K562 (cell line): ENCODE measurements around the gene PTOV1. TPM values are rescaled to one million over a fixed set of nuclear protein-coding genes. Genes with fewer than 3 reads are reported as not detected.

ENCODE experiments used
- HNRNPH1 ChIP-seq: fragments of 200-400 bp; formaldehyde crosslinking; optimal IDR thresholded peaks from 2 replicates; pipeline ENCODE3; 2017; ENCODE audit warnings: low read depth, mild to moderate bottlenecking, low read length, moderate library complexity
- NR0B1 ChIP-seq: fragments of 450-650 bp; IDR thresholded peaks from one replicate; pipeline ENCODE4 v1.6.1; 2018; ENCODE audit warnings: mild to moderate bottlenecking, moderate library complexity; ENCODE audit not compliant: partially characterized antibody
- SMAD4 ChIP-seq: fragments of 250-450 bp; sonication (Bioruptor Pico); conservative IDR thresholded peaks from 2 replicates; pipeline ENCODE4 v1.8.0; 2021; ENCODE audit warnings: inconsistent platforms, mild to moderate bottlenecking, moderate library complexity
- TAF9B ChIP-seq: fragments of 450-650 bp; IDR thresholded peaks from 2 replicates; pipeline ENCODE4 v1.6.1; 2018; ENCODE audit warnings: mild to moderate bottlenecking; ENCODE audit not compliant: partially characterized antibody
- XRCC4 ChIP-seq: IDR thresholded peaks from one replicate; pipeline ENCODE4 v1.6.1; 2011; ENCODE audit not compliant: insufficient read depth, insufficient read length; ENCODE audit errors: extremely low read depth
- ZBTB2 ChIP-seq: fragments of 450-650 bp; IDR thresholded peaks from 2 replicates; pipeline ENCODE4 v1.6.1; 2016; ENCODE audit warnings: antibody characterized with exemption
- ZFP91 ChIP-seq: sonication (generic); formaldehyde crosslinking; IDR thresholded peaks from 2 replicates; pipeline ENCODE4 v1.8.0; 2022; ENCODE audit warnings: mild to moderate bottlenecking, missing genetic modification reagents
- ZNF79 ChIP-seq: fragments of 250-450 bp; sonication (Bioruptor Pico); IDR thresholded peaks from 2 replicates; pipeline ENCODE4 v1.4.0; 2020; ENCODE audit warnings: low read depth, mild to moderate bottlenecking, moderate library complexity
- polyA plus RNA-seq, 8 experiments: library from polyadenylated mRNA; depleted of rRNA in 4 of 8; stranded (reverse) in 5 of 8; unstranded in 3 of 8; fragments of >200 nt; fragmentation: Nextera tagmentation in 2 of 8; fragmentation: Illumina TruSeq in 1 of 8; extraction: Ambion mirVana in 2 of 8; extraction: Trizol in 1 of 8; gene quantifications; 2 replicates each; pipeline versions ENCODE4 v1.2.1 to v1.2.3, GENCODE V29; 2011 to 2014; ENCODE audit warnings: inconsistent platforms in 1 of 8, missing spikeins in 1 of 8
- total RNA-seq, 7 experiments: library from RNA; depleted of rRNA in 6 of 7; stranded (reverse); fragments of >200 nt in 6 of 7; fragmentation: Illumina TruSeq in 2 of 7; extraction: Trizol in 2 of 7; gene quantifications; 2 replicates each; pipeline versions ENCODE4 v1.2.1 to v1.2.3, GENCODE V29; 2011 to 2021; ENCODE audit warnings: low replicate concordance in 1 of 7

PTOV1 gene
- total and polyA plus RNA-seq, 9 of the 15 experiments (the other 6 are each of a cell fraction or from before 2014, with no cell fraction given), result 4.9 to 169 (median 43.5) TPM

- TF ChIP-seq NR0B1 (no peak), ZBTB2 (no peak), ZFP91 (CRISPR knock-in tag) (no peak), XRCC4 (no peak), ZNF79 (CRISPR knock-in tag) (no peak), SMAD4 (CRISPR knock-in tag) (no peak), TAF9B (no peak), HNRNPH1 (no peak)
Measured at GRCh38 chr19:49827034-49827433, 23.9 kb upstream of the PTOV1 start (continued).
